Hepatocyte (in vitro differentiated cells): ENCODE data around the gene LIG3. TPM values are rescaled to one million over a fixed set of nuclear protein-coding genes. Genes with fewer than 3 reads are reported as not detected.

Source experiments
- DNase-seq: peaks from one replicate; pipeline ENCODE4 v3.0.0-alpha.2; 2016; ENCODE audit warnings: low spot score
- H2AFZ ChIP-seq: fragments of 200-600 bp; sonication (generic); 2 replicates; pipeline ENCODE4 v1.6.0; 2016; ENCODE audit warnings: antibody characterized with exemption, mild to moderate bottlenecking
- H3K27ac ChIP-seq: fragments of 200-600 bp; sonication (generic); 2 replicates; pipeline ENCODE4 v1.5.1; 2016; ENCODE audit warnings: mild to moderate bottlenecking
- H3K27me3 ChIP-seq: fragments of 200-600 bp; sonication (generic); 2 replicates; pipeline ENCODE4 v1.6.1; 2016
- H3K36me3 ChIP-seq: fragments of 200-600 bp; sonication (generic); replicated peaks from 2 replicates; pipeline ENCODE4 v1.5.1; 2016; ENCODE audit warnings: low read depth; ENCODE audit not compliant: insufficient read depth
- H3K4me1 ChIP-seq: fragments of 200-600 bp; sonication (generic); 2 replicates; pipeline ENCODE4 v1.5.1; 2016; ENCODE audit warnings: mild to moderate bottlenecking, moderate library complexity; ENCODE audit not compliant: insufficient read depth
- H3K4me2 ChIP-seq: fragments of 200-600 bp; sonication (generic); 2 replicates; pipeline ENCODE4 v1.6.0; 2016
- H3K4me3 ChIP-seq: fragments of 200-600 bp; sonication (generic); 2 replicates; pipeline ENCODE4 v1.5.1; 2016; ENCODE audit warnings: mild to moderate bottlenecking
- H3K79me2 ChIP-seq: fragments of 200-600 bp; sonication (generic); 2 replicates; pipeline ENCODE4 v1.6.0; 2017; ENCODE audit warnings: mild to moderate bottlenecking
- H3K9me2 ChIP-seq: fragments of 200-600 bp; sonication (generic); replicated peaks from 2 replicates; pipeline ENCODE4 v1.6.0; 2017; ENCODE audit warnings: mild to moderate bottlenecking; ENCODE audit not compliant: insufficient read depth
- H3K9me3 ChIP-seq: fragments of 200-600 bp; sonication (generic); 2 replicates; pipeline ENCODE4 v1.5.1; 2016; ENCODE audit warnings: low read depth, mild to moderate bottlenecking
- H4K20me1 ChIP-seq: fragments of 200-600 bp; sonication (generic); 2 replicates; pipeline ENCODE4 v1.6.0; 2016; ENCODE audit warnings: mild to moderate bottlenecking; ENCODE audit not compliant: insufficient read depth, poor library complexity, severe bottlenecking
- CTCF ChIP-seq: fragments of 200-600 bp; sonication (generic); IDR thresholded peaks from 2 replicates; pipeline ENCODE4 v1.5.1; 2016; ENCODE audit warnings: antibody characterized with exemption, mild to moderate bottlenecking; ENCODE audit not compliant: poor library complexity
- EZH2 ChIP-seq: fragments of 200-600 bp; sonication (generic); IDR thresholded peaks from 2 replicates; pipeline ENCODE4 v1.6.1; 2016; ENCODE audit warnings: antibody characterized with exemption, mild to moderate bottlenecking, borderline replicate concordance
- EZH2phosphoT487 ChIP-seq: fragments of 200-600 bp; sonication (generic); IDR thresholded peaks from one replicate; pipeline ENCODE4 v1.6.1; 2018; ENCODE audit warnings: antibody characterized with exemption, mild to moderate bottlenecking, low read depth, moderate library complexity; ENCODE audit not compliant: unreplicated experiment, severe bottlenecking
- WGBS: methylation state at CpG from one replicate; pipeline ENCODE4 v1.1.6; 2016; ENCODE audit warnings: low lambda C conversion rate; ENCODE audit errors: missing lambda C conversion rate; 5-methylcytosine and 5-hydroxymethylcytosine counted together
- polyA plus RNA-seq: library from polyadenylated mRNA; unstranded; fragments of >200 nt; fragmentation: Nextera tagmentation; extraction: Ambion mirVana; gene quantifications from 2 replicates; pipeline ENCODE4 v1.2.1, GENCODE V29; 2016
- total RNA-seq: library from RNA; depleted of rRNA; stranded (reverse); fragments of >200 nt; gene quantifications from 2 replicates; pipeline ENCODE4 v1.2.3, GENCODE V29; 2014

Gene LIG3
- total and polyA plus RNA-seq, 2 experiments from 2014 or later = 15.7 to 31.6 TPM

- Histone ChIP-seq H2AFZ (no peak overlapping the region), H3K4me3 (no peak overlapping the region), H3K36me3 (no peaks in the 10 kb centered on the region), H3K4me1 (peaks cover under 1% of the 10 kb centered on the region), H3K9me3 (no peaks in the 10 kb centered on the region), H3K27ac (no peak overlapping the region), H3K79me2 (no peaks in the 10 kb centered on the region), H3K27me3 (no peaks in the 10 kb centered on the region), H3K4me2 (no peak overlapping the region), H3K9me2 (no peaks in the 10 kb centered on the region), H4K20me1 (no peaks in the 10 kb centered on the region)
- no peak for DNase-seq
- TF ChIP-seq CTCF = no peak
- TF ChIP-seq EZH2 = no peak
- no peak for TF ChIP-seq EZH2phosphoT487
- whole genome bisulfite sequencing = 26% methylated on average over 2 of the region's 2 CpGs
These were observed 6.1 kb upstream of the LIG3 start for GRCh38 chr17:34974179-34974578.

GRCh38 chr17:34974794-34975785 is 5.2 kb upstream of the LIG3 start:
- H3K4me2 ChIP-seq = no peak overlapping the region

GRCh38 chr17:34979153-34979552 is 1.2 kb upstream of the LIG3 start:
- no peak overlapping the region for H3K27ac ChIP-seq
- TF ChIP-seq CTCF = no peak
- no peak for TF ChIP-seq EZH2phosphoT487
- TF ChIP-seq EZH2 = no peak
- DNase-seq = no peak
- no peaks in the 10 kb centered on the region for H4K20me1 ChIP-seq
- peaks cover 15% of the 10 kb centered on the region for H3K4me1 ChIP-seq
- H3K9me2 ChIP-seq = no peaks in the 10 kb centered on the region
- H3K36me3 ChIP-seq = no peaks in the 10 kb centered on the region
- H3K4me2 ChIP-seq = peak overlapping the region; percentile 87
- H3K9me3 ChIP-seq = no peaks in the 10 kb centered on the region
- peaks cover 24% of the 10 kb centered on the region for H3K79me2 ChIP-seq
- no peak overlapping the region for H3K4me3 ChIP-seq
- H3K27me3 ChIP-seq = no peaks in the 10 kb centered on the region
- H2AFZ ChIP-seq = peak overlapping the region; percentile 83
- WGBS = 92% methylated on average over 7 of the region's 7 CpGs

More at GRCh38 chr17:34974794-34975785, 5.2 kb upstream of the LIG3 start:
- H3K27ac ChIP-seq = no peak overlapping the region
- H4K20me1 ChIP-seq = no peaks in the 10 kb centered on the region
- no peaks in the 10 kb centered on the region for H3K9me3 ChIP-seq
- H3K79me2 ChIP-seq = no peaks in the 10 kb centered on the region
- H3K36me3 ChIP-seq = no peaks in the 10 kb centered on the region
- no peak overlapping the region for H2AFZ ChIP-seq
- peaks cover 7% of the 10 kb centered on the region for H3K4me1 ChIP-seq
- TF ChIP-seq CTCF (no peak), EZH2phosphoT487 (no peak), EZH2 (no peak)
- no peak for DNase-seq
- no peaks in the 10 kb centered on the region for H3K9me2 ChIP-seq
- no peaks in the 10 kb centered on the region for H3K27me3 ChIP-seq
- WGBS = 69% methylated on average over 3 of the region's 3 CpGs
- no peak overlapping the region for H3K4me3 ChIP-seq
